ENCODE data around the gene CCDC197. TPM values are rescaled to one million over a fixed set of nuclear protein-coding genes. Genes with fewer than 3 reads are reported as not detected.
A peak's percentile ranks its signal among the peaks of the same experiment; 100 is the strongest.

The CCDC197 gene
- not detected in 2 replicates for total RNA-seq (2014; rRNA removed; shearing (Covaris generic))

- DNase-seq (ENCODE audit: low read depth) = no peak
Observed at GRCh38 chr14:93997082-93997481, at the start of gene CCDC197. CCDC197 (plus strand) TSS chr14:93997301; CDS start chr14:93998132, 831 bp downstream.

- no peak for DNase-seq (ENCODE audit: low read depth)
Observed at GRCh38 chr14:93949511-93950075, 47.5 kb upstream of the CCDC197 start.

GRCh38 chr14:93950948-93951634, 46.0 kb upstream of the CCDC197 start:
- no peak for DNase-seq (ENCODE audit: low read depth)

- no peak for DNase-seq (ENCODE audit: low read depth)
Observed at GRCh38 chr14:93951635-93952540, 45.2 kb upstream of the CCDC197 start.

- DNase-seq (ENCODE audit: low read depth) = no peak
Observed at GRCh38 chr14:93952829-93953228, 44.3 kb upstream of the CCDC197 start.

GRCh38 chr14:93953263-93953662, 43.8 kb upstream of the CCDC197 start:
- no peak for DNase-seq (ENCODE audit: low read depth)

GRCh38 chr14:93953739-93954515, 43.2 kb upstream of the CCDC197 start:
- no peak for DNase-seq (ENCODE audit: low read depth)

GRCh38 chr14:93954516-93954830, 42.6 kb upstream of the CCDC197 start:
- DNase-seq (ENCODE audit: low read depth) = no peak

- no peak for DNase-seq (ENCODE audit: low read depth)
Observed at GRCh38 chr14:93954900-93955849, 41.9 kb upstream of the CCDC197 start.

GRCh38 chr14:93955850-93956481, 41.1 kb upstream of the CCDC197 start:
- DNase-seq (ENCODE audit: low read depth) = no peak

- peak; percentile 27 for DNase-seq (ENCODE audit: low read depth)
Observed at GRCh38 chr14:93956514-93957332, 40.4 kb upstream of the CCDC197 start.

- no peak for DNase-seq (ENCODE audit: low read depth)
Observed at GRCh38 chr14:93957333-93957710, 39.8 kb upstream of the CCDC197 start.

- DNase-seq (ENCODE audit: low read depth) = no peak
Observed at GRCh38 chr14:93957751-93958566, 39.1 kb upstream of the CCDC197 start.

- DNase-seq (ENCODE audit: low read depth) = no peak
Observed at GRCh38 chr14:93958567-93959238, 38.4 kb upstream of the CCDC197 start.

GRCh38 chr14:93959239-93960107, 37.6 kb upstream of the CCDC197 start:
- peak; percentile 98 for DNase-seq (ENCODE audit: low read depth)

- no peak for DNase-seq (ENCODE audit: low read depth)
Observed at GRCh38 chr14:93960108-93960475, 37.0 kb upstream of the CCDC197 start.
